Suprapubic skin (tissue), 4 donors: ENCODE results near the gene RNF150. TPM values are rescaled to one million over a fixed set of nuclear protein-coding genes. Genes with fewer than 3 reads are reported as not detected.

Source experiments
- DNase-seq, 2 donors: peaks; one replicate each; pipeline ENCODE4 v3.0.0-alpha.2; 2019; ENCODE audit warnings: low spot score in 2 of 2
- H3K27ac ChIP-seq: fragments of 200-600 bp; sonication (generic); one replicate; pipeline ENCODE4 v1.5.1; 2019
- H3K27me3 ChIP-seq: fragments of 200-600 bp; sonication (generic); one replicate; pipeline ENCODE4 v1.5.1; 2019
- H3K36me3 ChIP-seq: fragments of 200-600 bp; sonication (generic); one replicate; pipeline ENCODE4 v1.5.1; 2019
- H3K4me1 ChIP-seq: fragments of 200-600 bp; sonication (generic); one replicate; pipeline ENCODE4 v1.5.1; 2019
- H3K4me3 ChIP-seq: fragments of 200-600 bp; sonication (generic); one replicate; pipeline ENCODE4 v1.5.1; 2019; ENCODE audit warnings: mild to moderate bottlenecking
- H3K9me3 ChIP-seq: fragments of 200-600 bp; sonication (generic); one replicate; pipeline ENCODE4 v1.5.1; 2019
- CTCF ChIP-seq, 2 donors: fragments of 200-600 bp in 1 of 2; fragments of 450-650 bp in 1 of 2; sonication (generic) in 1 of 2; IDR thresholded peaks; one replicate each; pipeline ENCODE4 v1.5.1; 2016 to 2019; ENCODE audit warnings: antibody characterized with exemption in 2 of 2, mild to moderate bottlenecking in 1 of 2, moderate library complexity in 1 of 2
- EP300 ChIP-seq: sonication (generic); formaldehyde crosslinking; IDR thresholded peaks from one replicate; pipeline ENCODE4 v1.6.1; 2017; ENCODE audit warnings: antibody characterized with exemption
- POLR2A ChIP-seq, 2 donors: fragments of 450-650 bp; IDR thresholded peaks; one replicate each; pipeline ENCODE4 v1.6.1; 2017; ENCODE audit warnings: antibody characterized with exemption in 2 of 2, mild to moderate bottlenecking in 2 of 2, moderate library complexity in 2 of 2
- POLR2AphosphoS5 ChIP-seq, 3 donors: sonication (generic); formaldehyde crosslinking; IDR thresholded peaks; one replicate each; pipeline ENCODE4 v1.6.1; 2017; ENCODE audit warnings: antibody characterized with exemption in 3 of 3
- WGBS: methylation state at CpG from one replicate; pipeline ENCODE4 v1.1.5; 2018; 5-methylcytosine and 5-hydroxymethylcytosine counted together
- total RNA-seq, 4 donors: library from RNA; depleted of rRNA; stranded (reverse); fragments of >200 nt; gene quantifications; one replicate each; pipeline ENCODE4 v1.1.0, GENCODE V29; 2016

The RNF150 gene
- total RNA-seq, 4 donors from 2014 or later = 0.83 to 4.0 (median 2.6) TPM

DNA sequence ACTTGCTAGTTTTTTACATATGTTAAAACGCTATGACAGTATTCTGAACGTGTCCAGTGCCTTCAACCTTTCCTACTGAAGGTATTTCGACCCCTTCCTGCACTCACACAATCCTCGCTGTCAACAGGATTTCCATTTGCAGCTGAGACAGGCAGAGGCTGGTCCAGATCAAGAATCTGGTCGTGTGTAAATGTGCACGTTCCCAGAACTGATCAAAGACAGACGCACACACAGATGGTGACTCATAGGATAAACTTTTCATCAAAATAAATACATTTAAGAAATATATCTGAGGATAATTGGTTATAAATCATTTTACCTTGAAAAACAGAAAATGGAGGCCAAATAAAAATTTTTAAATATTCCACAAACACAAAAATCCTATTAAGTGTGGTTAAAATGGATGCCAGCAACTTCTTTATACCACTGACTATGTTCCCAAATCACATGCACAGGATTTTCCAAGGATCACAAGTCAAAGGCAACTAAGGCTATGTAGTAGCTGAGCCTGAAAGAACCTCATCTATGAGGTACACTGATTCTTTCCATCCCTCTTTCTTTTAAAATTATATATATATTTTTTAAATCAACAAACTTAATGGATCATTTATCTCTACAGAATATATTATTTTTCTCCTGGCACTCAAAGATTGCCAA, 85.9 kb downstream of the RNF150 start:
- TF ChIP-seq POLR2A (IDR thresholded peaks at IDR 0.05) = no peak
- TF ChIP-seq CTCF (IDR thresholded peaks at IDR 0.05) = no peak
- TF ChIP-seq EP300 = no peak
- TF ChIP-seq POLR2AphosphoS5 (IDR thresholded peaks at IDR 0.05) = no peak
- Histone ChIP-seq H3K9me3 (no peaks in the 10 kb centered on the region), H3K27me3 (no peaks in the 10 kb centered on the region), H3K4me3 (no peak overlapping the region), H3K36me3 (no peaks in the 10 kb centered on the region), H3K4me1 (no peaks in the 10 kb centered on the region), H3K27ac (no peak overlapping the region)
- 35% methylated on average over 7 of the region's 7 CpGs for WGBS
- DNase-seq = no peak

GRCh38 chr4:141046255-141046654, 87.0 kb downstream of the RNF150 start:
- no peaks in the 10 kb centered on the region for H3K4me1 ChIP-seq
- no peaks in the 10 kb centered on the region for H3K27me3 ChIP-seq
- WGBS = 24% methylated on average over 3 of the region's 3 CpGs
- H3K27ac ChIP-seq = no peak overlapping the region
- no peaks in the 10 kb centered on the region for H3K36me3 ChIP-seq
- H3K9me3 ChIP-seq = no peaks in the 10 kb centered on the region
- no peak overlapping the region for H3K4me3 ChIP-seq
- TF ChIP-seq POLR2AphosphoS5 (IDR thresholded peaks at IDR 0.05) (no peak), EP300 (no peak), POLR2A (IDR thresholded peaks at IDR 0.05) (no peak), CTCF (IDR thresholded peaks at IDR 0.05) (no peak)
- no peak for DNase-seq

DNA sequence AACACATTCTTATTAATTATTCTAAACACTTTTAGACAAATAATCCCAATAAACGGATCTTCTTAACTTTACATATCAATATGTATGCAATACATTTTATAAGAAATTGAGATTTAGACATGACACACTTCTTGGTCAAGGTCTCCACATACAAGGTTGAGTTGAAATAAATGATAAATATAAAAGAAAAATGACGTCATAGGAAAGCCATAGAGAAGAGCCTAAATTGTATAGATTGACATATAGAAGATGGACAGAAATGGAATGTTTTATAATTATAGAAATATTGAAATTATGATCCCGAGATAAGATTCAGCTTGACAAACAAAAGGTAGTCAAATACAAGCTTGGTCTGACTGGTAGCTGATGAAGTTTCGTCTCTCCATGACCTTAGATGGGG, 87.4 kb downstream of the RNF150 start:
- DNase-seq = no peak
- H3K27ac ChIP-seq = no peak overlapping the region
- TF ChIP-seq POLR2AphosphoS5 (IDR thresholded peaks at IDR 0.05) = no peak
- TF ChIP-seq POLR2A (IDR thresholded peaks at IDR 0.05) = no peak
- TF ChIP-seq CTCF (IDR thresholded peaks at IDR 0.05) = no peak
- no peak for TF ChIP-seq EP300
- H3K4me1 ChIP-seq = no peaks in the 10 kb centered on the region
- no peaks in the 10 kb centered on the region for H3K36me3 ChIP-seq
- 83% methylated on average over 4 of the region's 4 CpGs for WGBS
- H3K9me3 ChIP-seq = no peaks in the 10 kb centered on the region
- H3K4me3 ChIP-seq = no peak overlapping the region
- no peaks in the 10 kb centered on the region for H3K27me3 ChIP-seq

DNA sequence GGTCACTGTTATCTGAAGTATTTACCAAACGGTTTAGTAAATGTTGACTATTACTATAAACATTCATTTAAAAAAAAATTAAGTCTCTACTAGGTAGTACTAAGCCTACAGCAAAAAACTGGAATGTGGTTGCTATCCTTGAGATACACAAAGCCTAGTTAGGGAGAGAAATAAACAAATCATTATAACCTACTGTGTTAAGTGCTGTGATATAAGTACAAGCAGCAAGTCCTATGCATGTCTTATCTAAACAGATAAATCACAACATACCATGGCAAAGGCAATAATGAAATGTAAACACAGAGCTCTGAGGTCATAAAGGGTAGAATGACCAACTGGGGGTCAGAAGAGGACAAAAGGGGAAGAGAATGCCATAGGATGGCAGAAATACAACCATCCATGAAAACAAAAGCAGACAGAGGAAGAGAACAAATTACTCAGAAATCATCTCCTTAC, 92.2 kb downstream of the RNF150 start:
- H3K27ac ChIP-seq = no peak overlapping the region
- H3K27me3 ChIP-seq = no peaks in the 10 kb centered on the region
- no peaks in the 10 kb centered on the region for H3K9me3 ChIP-seq
- no peak for TF ChIP-seq CTCF (IDR thresholded peaks at IDR 0.05)
- no peak for TF ChIP-seq EP300
- TF ChIP-seq POLR2A (IDR thresholded peaks at IDR 0.05) = no peak
- 53% methylated on average over 1 of the region's 1 CpG for WGBS
- DNase-seq = no peak
- H3K36me3 ChIP-seq = no peaks in the 10 kb centered on the region
- H3K4me1 ChIP-seq = no peaks in the 10 kb centered on the region
- no peak overlapping the region for H3K4me3 ChIP-seq

DNA sequence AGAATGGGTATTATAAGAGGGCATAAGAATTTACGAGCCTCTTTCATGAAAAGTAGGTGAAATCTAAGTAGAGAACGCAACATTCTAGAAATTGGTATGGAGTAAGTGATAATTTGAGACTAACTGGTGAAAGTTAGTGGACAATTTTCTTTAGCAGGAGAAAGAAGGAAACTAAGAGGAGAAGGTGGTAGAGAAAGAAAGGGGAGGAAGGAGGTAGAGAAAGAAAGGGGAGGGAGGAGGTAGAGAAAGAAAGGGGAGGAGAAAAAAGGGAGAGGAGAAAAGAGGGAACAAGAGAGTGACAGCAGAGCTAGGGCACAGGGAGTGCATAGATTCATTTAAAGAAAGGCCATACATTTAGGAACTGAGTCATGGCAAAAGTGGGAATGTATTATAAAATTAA, 94.1 kb downstream of the RNF150 start:
- WGBS = 92% methylated on average over 2 of the region's 2 CpGs
- Histone ChIP-seq H3K36me3 (no peaks in the 10 kb centered on the region), H3K27me3 (no peaks in the 10 kb centered on the region), H3K4me1 (no peaks in the 10 kb centered on the region), H3K4me3 (no peak overlapping the region), H3K9me3 (no peaks in the 10 kb centered on the region), H3K27ac (no peak overlapping the region)
- no peak for TF ChIP-seq POLR2AphosphoS5 (IDR thresholded peaks at IDR 0.05)
- TF ChIP-seq CTCF (IDR thresholded peaks at IDR 0.05) = no peak
- no peak for DNase-seq
